HEK293T (cell line): ENCODE data around the gene PLS1.

Experiments
- BHLHE40 ChIP-seq: fragments of 450-650 bp; IDR thresholded peaks from 2 replicates; pipeline ENCODE4 v1.6.1; 2016; ENCODE audit warnings: mild to moderate bottlenecking, moderate library complexity, borderline replicate concordance
- FOXK2 ChIP-seq: fragments of 450-650 bp; IDR thresholded peaks from 2 replicates; pipeline ENCODE4 v1.6.1; 2016; ENCODE audit warnings: mild to moderate bottlenecking
- FOXM1 ChIP-seq: fragments of 450-650 bp; IDR thresholded peaks from 2 replicates; pipeline ENCODE4 v1.6.1; 2017; ENCODE audit warnings: mild to moderate bottlenecking, borderline replicate concordance
- HDGF ChIP-seq: fragments of 450-650 bp; IDR thresholded peaks from 2 replicates; pipeline ENCODE4 v1.6.1; 2017; ENCODE audit warnings: antibody characterized with exemption, borderline replicate concordance
- L3MBTL2 ChIP-seq: fragments of 450-650 bp; conservative IDR thresholded peaks from 2 replicates; pipeline ENCODE4 v1.6.1; 2016; ENCODE audit warnings: mild to moderate bottlenecking
- SP1 ChIP-seq: fragments of 450-650 bp; IDR thresholded peaks from 2 replicates; pipeline ENCODE4 v1.6.1; 2017
- TF ChIP-seq, protein P1 (sequence below): fragments of 450-650 bp; IDR thresholded peaks from 2 replicates; pipeline ENCODE4 v1.6.1; 2016

DNA sequence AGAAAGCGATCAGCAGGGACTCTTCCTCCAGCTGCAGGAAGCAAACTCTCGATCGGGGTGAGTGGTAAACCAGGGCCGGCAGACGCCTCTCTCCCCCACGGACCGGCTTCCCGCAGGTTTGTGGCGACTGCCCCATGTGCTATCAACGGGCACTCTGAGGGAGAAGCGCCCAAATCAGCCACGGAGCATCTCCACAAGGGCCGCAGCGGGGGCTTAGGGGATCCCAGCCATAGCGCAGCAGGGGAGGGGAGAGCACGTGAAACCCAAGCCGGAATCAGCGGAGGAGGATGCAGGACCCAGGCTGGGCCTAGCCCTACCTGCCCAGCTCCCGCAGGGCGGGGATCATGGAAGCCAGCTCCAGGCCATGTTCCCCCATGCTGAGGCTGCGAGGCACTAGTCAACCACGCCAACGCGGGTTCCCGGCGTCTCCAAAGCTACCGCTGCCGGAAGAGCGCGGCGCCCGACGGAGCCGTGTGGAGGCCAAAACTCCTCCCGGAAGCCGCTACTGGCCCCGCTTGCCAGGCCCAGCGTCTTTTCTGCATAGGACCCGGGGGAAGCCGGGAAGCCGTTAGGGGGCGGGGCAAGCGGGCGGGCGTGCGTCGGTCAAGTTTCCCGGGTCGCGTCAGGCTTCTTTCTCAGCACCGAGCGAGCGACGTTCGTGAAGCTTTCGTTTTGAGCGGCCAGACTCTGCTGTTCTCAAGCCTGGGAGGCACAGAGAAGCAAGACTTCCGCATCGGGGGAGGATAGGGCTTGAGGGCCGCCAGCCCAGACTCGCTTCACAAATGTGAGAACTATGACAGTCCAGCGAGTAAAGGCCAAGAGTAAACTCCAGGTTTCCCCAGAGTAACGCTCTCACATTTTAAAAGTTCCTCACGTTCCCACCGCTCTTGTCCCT, 17.6 kb upstream of the PLS1 start, which contains the start of gene ATR:
- TF ChIP-seq HDGF (no peak), L3MBTL2 (peak; percentile 86), BHLHE40 (no peak), FOXK2 (no peak), SP1 (no peak), FOXM1 (peak; percentile 98)
- TF ChIP-seq, protein P1, sequence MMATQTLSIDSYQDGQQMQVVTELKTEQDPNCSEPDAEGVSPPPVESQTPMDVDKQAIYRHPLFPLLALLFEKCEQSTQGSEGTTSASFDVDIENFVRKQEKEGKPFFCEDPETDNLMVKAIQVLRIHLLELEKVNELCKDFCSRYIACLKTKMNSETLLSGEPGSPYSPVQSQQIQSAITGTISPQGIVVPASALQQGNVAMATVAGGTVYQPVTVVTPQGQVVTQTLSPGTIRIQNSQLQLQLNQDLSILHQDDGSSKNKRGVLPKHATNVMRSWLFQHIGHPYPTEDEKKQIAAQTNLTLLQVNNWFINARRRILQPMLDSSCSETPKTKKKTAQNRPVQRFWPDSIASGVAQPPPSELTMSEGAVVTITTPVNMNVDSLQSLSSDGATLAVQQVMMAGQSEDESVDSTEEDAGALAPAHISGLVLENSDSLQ: peak; percentile 83
